ENCODE data around the gene RARA.

The RARA gene

GRCh38 chr17:40309031-40309948 is at the start of gene RARA:
Gene RARA (plus strand): TSS chr17:40309180. CDS start chr17:40331219, 22,039 bp downstream.
- DNase-seq (ENCODE audit: low spot score), result no peak

- DNase-seq (ENCODE audit: low spot score), result no peak
Observed at GRCh38 chr17:40259505-40259904, 49.5 kb upstream of the RARA start.

- no peak for DNase-seq (ENCODE audit: low spot score)
Observed at GRCh38 chr17:40260528-40260927, 48.5 kb upstream of the RARA start.

GRCh38 chr17:40264458-40265185 is 44.4 kb upstream of the RARA start:
- DNase-seq (ENCODE audit: low spot score), result no peak

- DNase-seq (ENCODE audit: low spot score), result no peak
Observed at GRCh38 chr17:40265337-40265736, 43.6 kb upstream of the RARA start.

- no peak for DNase-seq (ENCODE audit: low spot score)
Observed at GRCh38 chr17:40266882-40267281, 42.1 kb upstream of the RARA start.

GRCh38 chr17:40268141-40268712 is 40.8 kb upstream of the RARA start:
- no peak for DNase-seq (ENCODE audit: low spot score)

- no peak for DNase-seq (ENCODE audit: low spot score)
Observed at GRCh38 chr17:40278414-40278813, 30.6 kb upstream of the RARA start.

GRCh38 chr17:40279402-40279801 is 29.6 kb upstream of the RARA start:
- no peak for DNase-seq (ENCODE audit: low spot score)

- DNase-seq (ENCODE audit: low spot score), result no peak
Observed at GRCh38 chr17:40281663-40282062, 27.3 kb upstream of the RARA start.

GRCh38 chr17:40283662-40284061 is 25.3 kb upstream of the RARA start:
- DNase-seq (ENCODE audit: low spot score), result peak; percentile 71

GRCh38 chr17:40284085-40284713 is 24.8 kb upstream of the RARA start:
- DNase-seq (ENCODE audit: low spot score), result peak; percentile 78

GRCh38 chr17:40286473-40286872 is 22.5 kb upstream of the RARA start:
- no peak for DNase-seq (ENCODE audit: low spot score)

GRCh38 chr17:40287159-40287493 is 21.9 kb upstream of the RARA start:
- DNase-seq (ENCODE audit: low spot score), result no peak

- peak; percentile 98 for DNase-seq (ENCODE audit: low spot score)
Observed at GRCh38 chr17:40287494-40288369, 21.2 kb upstream of the RARA start, which contains the start of gene CDC6. Gene CDC6 (plus strand): TSS chr17:40287879. CDS start chr17:40289421, 1,542 bp downstream.

GRCh38 chr17:40290629-40291280 is 18.2 kb upstream of the RARA start:
- peak; percentile 69 for DNase-seq (ENCODE audit: low spot score)

- DNase-seq (ENCODE audit: low spot score), result no peak
Observed at GRCh38 chr17:40291281-40291664, 17.7 kb upstream of the RARA start.

GRCh38 chr17:40293363-40293762 is 15.6 kb upstream of the RARA start:
- DNase-seq (ENCODE audit: low spot score), result no peak

GRCh38 chr17:40295488-40296436 is 13.2 kb upstream of the RARA start:
- no peak for DNase-seq (ENCODE audit: low spot score)

- no peak for DNase-seq (ENCODE audit: low spot score)
Observed at GRCh38 chr17:40297511-40297910, 11.5 kb upstream of the RARA start.
